GM18526 (cell line): ENCODE measurements around the gene PRPF18.

ENCODE experiments used
- POLR2A ChIP-seq: IDR thresholded peaks from 3 replicates; pipeline ENCODE4 v1.6.1; 2011; ENCODE audit not compliant: insufficient read length; ENCODE audit errors: extremely low read depth

PRPF18 gene

DNA sequence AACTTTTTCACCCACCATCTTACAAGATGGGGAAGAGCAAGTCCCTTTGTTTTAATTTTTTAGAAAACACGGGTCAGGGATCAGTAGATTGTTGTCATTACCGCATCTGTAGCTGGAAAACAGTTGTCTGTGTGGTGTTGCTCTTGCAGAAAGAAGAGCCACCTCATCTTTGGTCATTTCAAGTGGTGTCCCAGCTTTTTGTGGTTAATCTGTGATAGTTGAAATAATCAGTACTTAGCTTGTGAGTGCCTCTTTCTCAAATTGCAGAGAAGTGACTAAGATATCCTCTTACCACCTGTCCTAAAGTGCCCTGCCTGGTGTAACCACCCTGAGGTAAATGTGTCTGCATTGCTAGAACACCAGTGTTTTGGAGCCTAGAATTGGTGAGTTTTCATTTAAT is 5.5 kb downstream of the PRPF18 start:
- no peak for TF ChIP-seq POLR2A

DNA sequence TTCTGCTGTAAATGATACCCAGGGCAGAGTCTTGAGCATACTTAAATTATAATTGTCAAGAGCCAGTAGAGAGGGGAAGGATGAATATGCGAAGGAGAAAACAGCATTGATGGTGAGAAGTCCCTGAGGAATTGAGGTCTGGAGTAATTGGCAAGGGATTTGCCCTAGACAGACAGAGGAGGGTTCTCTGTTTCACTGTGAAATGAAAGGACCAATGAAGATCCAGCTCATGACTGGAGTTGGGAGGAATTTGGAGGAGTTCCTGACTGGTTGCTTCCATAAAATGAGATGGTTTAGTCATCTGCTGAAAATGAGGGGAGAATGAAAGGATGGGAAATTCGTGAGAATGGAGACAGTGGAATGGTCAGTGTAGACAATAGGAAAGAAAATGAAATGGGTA is 6.8 kb downstream of the PRPF18 start:
- TF ChIP-seq POLR2A = no peak

DNA sequence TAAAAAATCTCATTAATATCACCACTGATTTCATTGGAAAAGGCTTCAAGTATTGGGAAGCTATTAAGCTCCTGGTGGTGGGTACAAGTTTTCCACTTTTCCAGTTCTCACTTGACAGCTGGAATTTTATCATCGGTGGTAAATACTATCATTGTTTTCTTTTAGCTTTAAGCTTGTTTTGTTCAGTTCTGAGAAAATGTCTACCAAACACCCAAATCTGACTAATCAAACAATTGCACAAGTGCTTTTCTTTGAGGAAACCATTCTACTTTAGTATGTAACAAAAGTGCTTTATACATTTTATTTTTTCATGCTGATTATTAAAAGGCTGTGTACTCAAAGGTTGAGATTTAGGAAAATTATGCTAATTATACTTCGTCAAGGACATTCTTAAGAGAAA is 7.9 kb downstream of the PRPF18 start:
- no peak for TF ChIP-seq POLR2A

DNA sequence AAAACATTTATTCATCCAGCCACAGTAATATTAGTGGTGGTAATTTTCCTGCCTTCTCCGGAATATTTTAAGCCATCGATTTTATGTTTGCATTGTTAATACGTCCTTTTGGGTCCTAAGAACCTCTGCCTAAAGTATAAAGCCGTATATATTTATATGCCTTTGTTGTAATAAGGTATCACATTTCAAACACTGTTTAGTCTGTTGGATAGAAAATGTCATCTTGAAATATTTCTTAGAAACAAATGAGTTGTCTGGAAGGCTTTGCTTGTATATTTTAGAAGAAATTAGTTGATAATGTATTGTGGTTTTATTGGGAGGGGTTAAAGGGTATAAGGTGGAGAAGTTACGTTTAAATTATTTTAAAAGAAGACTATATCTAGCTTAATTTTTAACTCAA is 11.1 kb downstream of the PRPF18 start:
- TF ChIP-seq POLR2A = no peak

DNA sequence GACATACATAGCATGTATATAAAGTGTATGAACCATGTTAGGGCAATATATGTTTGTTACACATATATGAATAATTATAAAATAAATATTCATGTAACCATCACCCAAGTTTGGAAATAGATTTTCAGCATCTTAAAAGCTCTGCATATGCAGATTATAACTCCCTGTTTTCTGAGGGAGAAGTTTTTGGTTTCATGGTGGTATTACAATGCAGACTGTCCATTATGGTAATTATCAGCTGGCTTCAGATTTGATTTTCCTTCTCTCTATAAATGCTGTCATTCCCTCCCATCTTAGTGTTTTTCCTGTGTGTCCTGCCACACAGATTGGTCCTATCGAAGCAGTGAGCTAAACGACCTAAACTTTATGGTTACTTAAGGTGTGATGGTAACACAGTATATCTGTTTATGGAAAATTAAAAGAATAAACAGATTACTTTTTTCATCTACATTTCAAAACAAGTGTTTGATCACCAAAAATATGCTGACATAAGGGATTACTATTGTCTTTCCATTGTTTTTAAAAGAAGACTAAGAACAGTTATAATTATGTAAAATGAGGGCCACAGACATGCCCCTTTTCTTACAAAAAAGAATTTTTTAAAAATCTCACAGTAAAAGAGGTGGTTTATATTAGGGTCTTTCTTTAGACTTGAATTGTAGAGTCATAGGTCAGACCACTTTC is 17.7 kb downstream of the PRPF18 start:
- TF ChIP-seq POLR2A = no peak

DNA sequence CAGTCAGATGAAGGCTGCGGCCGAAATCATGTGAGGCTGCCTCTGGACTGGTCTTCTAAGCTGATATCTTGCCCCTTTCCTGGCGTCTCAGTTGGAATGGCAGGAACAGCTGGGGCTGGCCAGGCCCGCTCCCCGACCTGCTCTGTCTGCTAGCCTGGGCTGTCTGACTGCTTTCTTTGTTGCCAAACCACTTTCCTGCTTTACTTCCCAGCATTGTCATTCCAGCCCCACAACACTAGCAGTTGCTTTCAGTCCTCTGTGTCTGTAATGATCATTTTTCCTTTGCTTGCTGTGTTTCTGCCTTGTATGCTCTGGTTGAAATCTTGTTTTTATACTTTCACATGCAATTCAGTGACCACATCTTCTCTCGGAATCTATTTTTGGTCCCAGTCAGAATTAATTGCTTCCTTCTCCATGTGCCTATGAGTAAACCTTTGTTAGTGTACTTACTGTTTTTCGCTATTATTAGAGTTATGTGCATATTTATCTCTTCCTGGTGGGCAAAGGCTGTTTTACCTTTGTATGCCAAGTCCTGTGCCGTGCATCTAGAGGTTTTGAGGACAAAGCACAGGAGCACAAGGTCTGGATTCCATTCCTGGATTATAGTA is 21.6 kb downstream of the PRPF18 start:
- TF ChIP-seq POLR2A = no peak

DNA sequence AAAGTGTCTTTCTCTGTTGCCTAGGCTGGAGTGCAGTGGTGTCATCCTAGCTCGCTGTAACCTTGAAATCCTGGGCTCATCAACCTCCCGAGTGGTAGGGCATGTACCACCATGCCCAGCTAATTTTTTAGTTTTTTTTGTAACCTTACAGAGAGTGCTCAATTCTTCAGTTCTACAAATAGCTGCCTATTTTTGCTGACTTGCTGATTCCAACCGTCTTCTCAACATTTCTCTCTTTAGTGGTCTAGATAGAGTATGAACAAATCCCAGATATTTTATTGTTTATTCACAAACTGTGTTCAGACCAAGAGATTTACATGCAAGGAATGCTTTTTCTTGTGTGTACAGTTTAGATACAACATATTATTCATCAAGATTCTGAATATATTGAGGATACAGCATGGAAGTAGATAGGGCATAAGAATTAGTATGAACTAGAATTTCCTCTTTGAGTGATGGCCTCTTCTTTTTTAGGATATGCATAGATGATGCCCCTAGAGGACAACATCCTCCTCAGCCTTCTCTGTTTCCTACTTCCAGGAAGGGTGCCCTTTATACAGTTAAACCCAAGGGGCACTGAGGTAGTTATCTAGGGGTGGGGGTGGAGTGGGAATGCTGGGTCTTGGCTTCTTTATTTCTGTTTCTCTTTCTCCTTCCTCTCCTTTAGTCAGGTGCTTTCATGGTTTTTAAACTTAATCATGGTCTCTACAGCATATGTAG is 26.0 kb downstream of the PRPF18 start:
- TF ChIP-seq POLR2A = no peak

DNA sequence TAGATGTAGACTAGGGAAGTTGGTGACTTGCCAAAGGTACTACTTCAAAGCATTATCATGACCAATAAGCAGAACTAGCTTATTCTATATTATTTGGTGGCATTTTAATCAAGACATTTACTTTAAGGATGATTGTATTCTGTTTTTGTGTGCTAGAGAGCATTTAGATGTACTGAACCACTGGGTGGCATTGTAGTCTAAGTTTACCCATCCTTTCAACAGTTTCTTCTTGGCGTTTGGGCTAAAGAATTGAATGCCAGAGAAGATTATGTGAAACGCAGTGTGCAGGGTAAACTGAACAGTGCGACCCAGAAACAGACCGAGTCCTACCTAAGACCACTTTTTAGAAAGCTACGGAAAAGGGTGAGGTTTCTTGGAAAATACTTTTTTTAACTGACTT is 26.8 kb downstream of the PRPF18 start:
- TF ChIP-seq POLR2A = no peak

DNA sequence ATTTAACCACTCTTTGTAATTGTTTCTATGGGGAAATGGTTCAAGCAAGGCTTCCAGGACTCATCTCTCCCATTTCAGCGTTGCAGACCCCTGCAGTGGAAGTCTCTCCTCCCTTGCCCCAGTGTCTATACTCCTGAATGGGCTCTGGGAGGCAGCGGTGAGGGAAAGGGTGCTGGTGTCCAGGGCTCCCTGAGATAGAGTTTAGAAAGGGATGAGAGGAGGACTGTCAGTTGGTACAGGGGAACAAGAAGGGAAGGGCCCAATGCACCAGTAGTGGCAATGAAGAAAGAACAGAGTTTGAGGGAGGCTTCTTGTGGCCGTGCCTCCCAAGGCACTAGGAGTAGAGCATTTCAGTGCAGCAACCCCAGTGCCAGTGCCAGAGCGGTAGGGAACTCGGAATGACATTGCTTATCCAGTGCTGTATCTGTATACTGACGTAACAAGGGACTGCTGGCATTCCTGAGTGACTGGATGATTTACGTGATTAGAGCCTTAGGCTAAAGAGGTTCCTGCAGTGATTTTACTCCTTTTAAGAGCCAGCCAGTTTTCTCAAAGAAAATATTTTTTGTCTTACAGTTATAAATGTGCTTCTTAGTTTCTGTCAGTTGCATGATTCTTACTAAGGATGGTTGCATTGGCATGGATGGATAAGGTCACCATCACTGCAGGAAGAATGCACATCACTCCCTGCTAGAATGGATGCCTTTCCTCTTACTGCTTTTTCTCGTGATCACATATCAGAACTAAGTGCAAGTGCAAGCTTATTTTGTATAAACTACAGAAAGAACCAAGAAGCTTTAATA is 28.0 kb downstream of the PRPF18 start:
- TF ChIP-seq POLR2A = no peak

DNA sequence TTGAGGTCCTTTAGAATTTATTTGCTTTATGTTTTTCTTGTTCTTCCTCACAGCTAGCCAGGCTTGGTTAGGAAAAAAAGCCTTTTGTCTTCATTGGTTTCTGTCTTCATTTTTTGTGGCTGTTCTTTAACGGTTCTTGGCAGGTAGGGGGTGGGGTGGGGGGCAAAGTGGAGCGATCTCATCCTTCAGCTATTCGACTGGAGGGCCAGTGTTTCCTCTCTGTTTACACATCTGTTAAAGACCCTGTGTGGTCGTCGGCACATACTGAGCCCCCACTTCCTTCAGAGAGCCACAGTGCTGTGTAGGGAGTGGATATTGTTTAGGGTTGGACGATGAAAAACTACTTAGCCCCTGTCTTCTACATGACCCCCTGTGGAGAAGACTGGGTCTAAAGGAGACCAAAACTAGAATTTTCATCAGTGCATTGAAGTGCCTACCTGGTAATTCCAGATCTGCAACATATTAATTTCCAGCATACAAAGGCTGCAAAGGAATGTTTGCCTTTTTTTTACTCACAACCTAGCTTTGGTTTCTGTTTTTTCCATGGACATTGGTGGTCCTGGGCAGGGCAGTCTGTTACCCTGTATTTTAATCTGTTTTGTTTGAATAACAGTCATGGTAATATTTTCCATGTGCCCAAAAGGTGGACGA is 29.0 kb downstream of the PRPF18 start:
- no peak for TF ChIP-seq POLR2A

DNA sequence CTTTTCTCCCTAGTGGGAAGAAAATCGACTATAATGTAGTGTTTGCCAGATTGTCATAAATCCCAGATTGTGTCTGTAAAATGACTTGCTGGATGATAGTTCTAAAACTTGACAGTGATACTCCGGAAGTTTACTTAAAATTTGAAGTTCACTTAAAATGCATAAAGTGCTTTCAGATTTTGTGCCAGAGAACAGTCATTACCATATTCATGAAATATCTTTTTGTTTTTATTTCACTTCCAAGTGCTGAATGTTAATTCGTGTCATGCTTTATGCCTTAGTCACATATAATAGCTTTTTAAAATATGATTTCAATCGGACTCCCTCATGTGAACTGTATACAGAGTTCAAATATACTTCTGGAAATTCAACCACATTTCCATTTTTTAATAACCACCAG is 30.4 kb downstream of the PRPF18 start:
- TF ChIP-seq POLR2A = no peak

DNA sequence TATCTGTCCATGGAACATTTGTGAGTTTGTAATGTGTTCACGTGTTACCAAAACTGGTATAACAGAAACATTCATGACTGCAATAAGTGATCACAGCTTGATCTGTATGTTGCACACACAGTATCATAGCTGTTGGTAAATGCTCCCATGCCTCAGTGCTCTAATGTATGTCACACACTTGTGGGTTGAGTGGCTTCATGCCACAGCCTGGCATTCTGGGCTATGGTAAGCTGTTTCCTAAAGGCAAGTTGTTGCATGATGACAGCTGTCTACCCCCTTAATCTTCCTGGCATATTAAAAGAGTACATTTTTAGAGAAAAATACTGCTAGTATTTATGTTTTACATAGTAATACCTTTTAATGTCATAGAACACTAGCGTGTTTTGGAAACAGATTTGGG is 35.2 kb downstream of the PRPF18 start:
- TF ChIP-seq POLR2A = no peak

DNA sequence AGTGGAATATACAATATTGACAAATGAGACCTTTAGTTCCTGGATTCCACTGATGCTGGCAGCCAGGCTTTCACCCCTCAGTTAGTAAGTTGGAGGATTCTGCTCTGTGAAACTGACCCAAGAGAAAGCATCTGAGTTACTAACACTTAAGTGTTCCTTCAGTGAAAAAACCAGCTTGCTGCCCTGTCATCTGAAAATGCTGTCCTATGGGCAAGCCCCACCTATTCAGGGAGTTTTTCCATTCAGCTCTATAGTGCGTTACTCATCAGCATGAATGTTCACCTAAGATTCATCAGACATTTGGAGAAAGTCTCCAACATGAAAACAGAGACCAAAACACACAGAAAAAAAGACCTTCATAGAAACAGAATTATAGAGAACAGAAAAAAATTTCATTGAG is 37.9 kb downstream of the PRPF18 start:
- no peak for TF ChIP-seq POLR2A

DNA sequence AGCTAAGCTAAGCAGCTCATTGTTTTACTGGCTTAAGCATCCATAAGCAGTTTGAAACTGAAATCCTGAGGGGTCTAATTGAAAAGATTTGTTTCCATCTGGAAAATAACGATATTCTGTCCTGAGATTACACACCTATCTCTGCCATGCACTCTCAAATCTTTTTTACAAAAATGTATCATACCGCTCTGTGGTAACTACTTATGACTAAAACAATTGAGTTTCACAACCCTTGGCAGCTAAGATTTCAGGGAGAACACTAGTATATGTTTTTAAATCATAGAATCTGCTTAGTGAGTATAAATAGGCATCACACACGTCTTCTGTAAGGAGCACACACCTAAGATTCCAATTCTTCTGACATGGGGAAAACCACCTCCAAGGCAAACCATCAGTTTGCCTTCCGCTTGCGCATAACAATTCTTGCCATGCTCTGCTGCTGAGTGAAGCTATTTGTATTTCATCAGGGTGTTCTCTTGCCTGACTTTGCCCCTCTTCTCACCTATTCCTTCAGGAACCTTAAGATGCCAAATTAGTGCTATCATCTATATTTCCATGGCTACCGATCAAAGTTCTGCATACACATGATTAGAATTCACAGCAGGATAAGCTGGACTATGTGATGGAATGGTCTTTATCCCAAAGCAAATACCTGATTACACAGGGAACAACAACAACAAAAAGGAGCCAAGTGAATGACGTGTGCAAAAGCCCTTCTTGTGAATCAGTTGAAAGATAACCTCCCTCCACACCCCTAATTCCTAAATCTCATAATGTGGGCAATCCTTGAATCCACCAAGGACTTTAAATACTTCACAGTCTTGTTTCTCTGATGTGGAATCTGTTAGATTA is 40.9 kb downstream of the PRPF18 start:
- TF ChIP-seq POLR2A = no peak
